Measurements from ENCODE around the gene SNAPC4.

SNAPC4 gene

DNA sequence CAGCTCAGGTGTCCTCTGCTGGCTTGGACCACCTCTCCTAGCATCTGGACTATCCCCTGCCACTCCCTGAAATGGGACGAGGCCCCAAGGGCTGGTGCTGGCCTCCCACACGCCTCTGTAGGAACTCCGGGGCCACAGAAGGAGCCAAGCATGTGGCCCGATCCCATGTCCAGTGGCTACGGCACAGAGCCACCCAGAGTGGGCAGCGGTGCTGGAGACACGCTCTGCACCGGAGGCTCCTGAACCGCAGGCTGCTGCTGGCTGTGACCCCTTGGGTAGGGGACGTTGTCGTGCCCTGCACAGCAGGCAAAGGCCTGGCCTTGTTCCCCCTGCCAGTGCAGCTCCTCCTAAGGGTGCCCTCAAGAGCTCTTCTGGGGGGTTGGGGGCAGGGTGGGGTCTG is 20.1 kb downstream of the SNAPC4 start:
- Mint-ChIP-seq H3K9me3 (no peaks in the 10 kb centered on the region), H3K36me3 (ENCODE audit: low read depth) (peaks cover 7% of the 10 kb centered on the region), H3K4me3 (no peak overlapping the region), H3K4me1 (peaks cover under 1% of the 10 kb centered on the region), H3K27me3 (ENCODE audit: low read depth, poor library complexity) (no peaks in the 10 kb centered on the region), H3K27ac (no peak overlapping the region)
- TF ChIP-seq, protein P1, sequence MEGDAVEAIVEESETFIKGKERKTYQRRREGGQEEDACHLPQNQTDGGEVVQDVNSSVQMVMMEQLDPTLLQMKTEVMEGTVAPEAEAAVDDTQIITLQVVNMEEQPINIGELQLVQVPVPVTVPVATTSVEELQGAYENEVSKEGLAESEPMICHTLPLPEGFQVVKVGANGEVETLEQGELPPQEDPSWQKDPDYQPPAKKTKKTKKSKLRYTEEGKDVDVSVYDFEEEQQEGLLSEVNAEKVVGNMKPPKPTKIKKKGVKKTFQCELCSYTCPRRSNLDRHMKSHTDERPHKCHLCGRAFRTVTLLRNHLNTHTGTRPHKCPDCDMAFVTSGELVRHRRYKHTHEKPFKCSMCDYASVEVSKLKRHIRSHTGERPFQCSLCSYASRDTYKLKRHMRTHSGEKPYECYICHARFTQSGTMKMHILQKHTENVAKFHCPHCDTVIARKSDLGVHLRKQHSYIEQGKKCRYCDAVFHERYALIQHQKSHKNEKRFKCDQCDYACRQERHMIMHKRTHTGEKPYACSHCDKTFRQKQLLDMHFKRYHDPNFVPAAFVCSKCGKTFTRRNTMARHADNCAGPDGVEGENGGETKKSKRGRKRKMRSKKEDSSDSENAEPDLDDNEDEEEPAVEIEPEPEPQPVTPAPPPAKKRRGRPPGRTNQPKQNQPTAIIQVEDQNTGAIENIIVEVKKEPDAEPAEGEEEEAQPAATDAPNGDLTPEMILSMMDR (IDR thresholded peaks at IDR 0.05), result no peak
- DNase-seq, result no peak

DNA sequence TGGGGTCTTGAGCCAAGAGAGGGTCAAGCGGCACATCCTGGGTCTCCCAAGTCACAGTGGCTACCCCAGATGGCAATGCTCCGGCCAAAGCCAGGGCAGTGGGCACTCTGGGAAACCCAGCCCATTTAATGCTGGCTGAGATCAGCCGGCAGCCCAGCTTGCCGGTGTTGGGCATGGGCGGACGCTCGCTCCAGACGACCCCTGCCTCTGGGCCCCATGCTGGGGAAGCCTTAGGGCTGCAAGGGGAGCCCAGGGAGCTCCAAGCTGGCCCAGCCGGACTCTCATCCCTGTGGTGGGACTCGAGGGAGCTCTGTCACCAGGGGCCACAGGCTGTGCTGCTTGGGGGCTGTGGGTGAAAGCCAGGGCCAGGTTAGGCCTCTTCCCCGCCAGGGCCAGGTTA is 20.6 kb downstream of the SNAPC4 start:
- H3K36me3 Mint-ChIP-seq (ENCODE audit: low read depth), result peaks cover 2% of the 10 kb centered on the region
- no peak for DNase-seq
- peaks cover 5% of the 10 kb centered on the region for H3K4me1 Mint-ChIP-seq
- H3K27ac Mint-ChIP-seq, result no peak overlapping the region
- no peak overlapping the region for H3K4me3 Mint-ChIP-seq
- H3K9me3 Mint-ChIP-seq, result no peaks in the 10 kb centered on the region
- H3K27me3 Mint-ChIP-seq (ENCODE audit: low read depth, poor library complexity), result peaks cover 1% of the 10 kb centered on the region
- TF ChIP-seq, protein P1 (IDR thresholded peaks at IDR 0.05), result no peak

DNA sequence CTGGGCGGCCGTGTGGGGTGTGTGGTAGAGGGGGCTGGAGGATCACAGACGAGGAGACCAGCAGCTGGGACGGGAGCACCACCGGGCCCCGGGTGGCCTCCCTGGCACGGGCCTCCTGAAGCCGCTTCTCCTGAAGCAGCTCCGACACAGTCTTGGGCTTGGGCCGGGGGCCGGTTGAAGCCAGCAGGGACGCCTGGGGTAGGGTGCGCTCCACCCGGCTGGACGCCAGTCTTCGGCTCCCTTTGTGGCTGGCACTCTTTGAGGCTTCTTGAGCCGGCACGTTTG is 21.0 kb downstream of the SNAPC4 start:
- no peak for DNase-seq
- Mint-ChIP-seq H3K4me3 (no peak overlapping the region), H3K27me3 (ENCODE audit: low read depth, poor library complexity) (peaks cover 2% of the 10 kb centered on the region), H3K27ac (peak overlapping the region; percentile 81), H3K36me3 (ENCODE audit: low read depth) (no peaks in the 10 kb centered on the region), H3K9me3 (no peaks in the 10 kb centered on the region), H3K4me1 (peaks cover 8% of the 10 kb centered on the region)
- TF ChIP-seq, protein P1 (IDR thresholded peaks at IDR 0.05), result no peak

DNA sequence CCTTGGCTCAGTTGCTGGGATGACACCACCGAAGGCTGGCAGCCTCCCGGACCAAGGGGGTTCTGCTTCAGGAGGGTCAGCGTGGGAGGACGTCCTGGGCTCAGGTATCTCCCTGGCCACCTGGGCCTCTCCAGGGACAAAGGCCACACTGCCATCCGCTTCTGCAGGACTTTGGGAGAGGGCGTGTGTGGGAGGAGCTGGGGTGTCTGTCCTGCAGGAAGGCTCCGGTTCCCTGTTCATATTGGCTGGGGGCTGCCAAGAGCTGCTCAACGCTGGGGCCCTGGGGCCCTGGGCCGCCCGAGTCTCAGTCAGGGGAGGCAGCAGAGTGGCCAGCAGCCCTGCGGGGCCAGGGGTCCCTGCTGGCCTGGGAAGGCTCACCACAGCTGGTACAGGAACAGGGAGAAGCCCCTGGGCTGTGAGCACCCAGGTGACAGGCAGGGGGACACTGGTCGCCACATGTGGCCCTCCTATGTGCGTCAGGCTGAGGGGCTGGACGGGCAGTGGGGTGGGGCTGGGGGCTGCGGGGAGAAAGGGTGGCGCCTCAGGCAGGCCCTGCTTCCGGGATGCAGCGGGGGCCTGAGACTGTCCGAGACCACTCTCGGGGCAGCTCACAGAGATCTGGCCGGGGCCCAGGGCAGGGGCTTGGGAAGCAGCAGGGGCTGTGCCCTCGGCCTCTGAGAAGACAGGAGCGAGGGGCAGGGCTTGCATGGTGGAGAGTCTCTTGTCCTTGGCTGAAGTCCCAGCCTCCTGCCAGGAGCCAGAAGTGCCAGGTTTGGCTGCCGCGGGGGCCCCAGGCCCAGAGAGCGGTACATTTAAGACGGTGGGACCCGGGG is 21.6 kb downstream of the SNAPC4 start:
- Mint-ChIP-seq H3K36me3 (ENCODE audit: low read depth) (no peaks in the 10 kb centered on the region), H3K9me3 (no peaks in the 10 kb centered on the region), H3K27ac (peak overlapping the region; percentile 81), H3K27me3 (ENCODE audit: low read depth, poor library complexity) (peaks cover 2% of the 10 kb centered on the region), H3K4me3 (no peak overlapping the region), H3K4me1 (peaks cover 10% of the 10 kb centered on the region)
- DNase-seq, result no peak
- TF ChIP-seq, protein P1 (IDR thresholded peaks at IDR 0.05), result no peak

DNA sequence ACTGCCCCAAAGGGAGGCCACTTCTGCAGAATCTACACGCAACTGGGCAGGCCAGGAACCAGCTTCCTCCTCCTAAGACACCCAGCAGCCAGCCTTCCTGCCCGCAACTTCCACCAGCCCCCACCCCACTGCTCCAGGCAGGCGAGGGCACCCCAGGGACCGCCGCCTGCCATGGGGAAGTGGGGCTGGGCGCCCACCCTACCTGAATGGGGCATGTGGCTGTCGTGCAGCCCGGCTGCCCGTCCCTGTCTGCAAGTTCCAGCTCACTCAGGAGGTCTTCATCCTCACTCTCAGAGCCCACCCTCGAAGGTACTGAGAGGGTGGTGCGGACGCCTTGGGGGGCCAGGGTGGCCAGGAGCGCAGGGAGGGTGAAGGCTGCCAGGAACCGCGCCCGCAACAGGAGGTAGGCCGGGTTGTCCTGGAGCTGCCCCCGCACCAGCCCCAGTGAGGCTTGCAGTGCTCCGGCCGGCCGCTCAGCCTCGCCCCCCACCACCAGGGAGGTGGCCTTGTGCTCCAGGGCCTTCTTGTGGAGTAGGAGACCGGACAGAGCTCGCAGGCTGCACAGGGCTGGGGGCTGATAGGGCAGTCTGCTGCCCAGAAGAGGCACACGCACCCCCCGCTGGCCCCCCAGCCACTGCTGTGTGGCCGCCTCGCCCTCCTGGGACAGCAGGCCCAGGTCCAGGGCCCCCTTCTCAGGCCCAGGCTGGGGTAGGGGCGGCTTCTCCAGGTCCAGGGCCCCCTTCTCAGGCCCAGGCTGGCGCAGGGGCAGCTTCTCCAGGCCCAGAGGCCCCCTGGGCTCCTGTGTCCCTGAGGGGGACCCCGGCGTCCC is 22.4 kb downstream of the SNAPC4 start:
- H3K27ac Mint-ChIP-seq, result no peak overlapping the region
- DNase-seq, result no peak
- no peaks in the 10 kb centered on the region for H3K9me3 Mint-ChIP-seq
- peaks cover 2% of the 10 kb centered on the region for H3K27me3 Mint-ChIP-seq (ENCODE audit: low read depth, poor library complexity)
- peaks cover 18% of the 10 kb centered on the region for H3K4me1 Mint-ChIP-seq
- TF ChIP-seq, protein P1 (IDR thresholded peaks at IDR 0.05), result no peak
- no peaks in the 10 kb centered on the region for H3K36me3 Mint-ChIP-seq (ENCODE audit: low read depth)
- no peak overlapping the region for H3K4me3 Mint-ChIP-seq
